Peyer's patch (tissue), 4 donors: ENCODE results near the gene C6.

ENCODE experiments used
- POLR2A ChIP-seq, 2 donors: fragments of 450-650 bp; IDR thresholded peaks; one replicate each; pipeline ENCODE4 v1.5.1; 2017; ENCODE audit warnings: antibody characterized with exemption in 2 of 2, mild to moderate bottlenecking in 2 of 2, moderate library complexity in 2 of 2
- TF ChIP-seq, protein P1 (sequence below), 6 experiments: fragments of 450-650 bp in 4 of 6; fragments of 200-600 bp in 2 of 6; sonication (generic) in 1 of 6; IDR thresholded peaks; one replicate each; pipeline ENCODE4 v1.5.1; 2017 to 2019; ENCODE audit warnings: antibody characterized with exemption in 6 of 6, mild to moderate bottlenecking in 3 of 6, moderate library complexity in 1 of 6

DNA sequence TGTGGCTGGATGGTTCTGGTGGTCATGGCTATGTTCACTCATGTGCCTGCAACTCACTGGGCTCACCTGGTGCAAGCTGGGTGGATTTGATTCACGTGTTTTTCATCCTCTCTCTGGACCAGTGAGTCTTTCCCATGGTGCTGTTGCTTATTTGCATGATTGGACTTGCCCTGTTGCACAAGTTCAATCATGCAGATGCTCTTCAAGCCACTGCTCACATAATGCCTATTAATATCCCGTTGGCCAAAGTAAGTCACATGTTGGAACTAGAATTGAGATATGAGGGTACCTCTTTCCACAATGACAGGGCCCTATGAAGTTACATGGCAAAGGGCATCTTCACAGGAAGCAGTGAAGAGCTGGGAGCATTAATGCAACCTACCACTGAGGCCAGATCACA, 115.7 kb downstream of the C6 start:
- TF ChIP-seq, protein P1, sequence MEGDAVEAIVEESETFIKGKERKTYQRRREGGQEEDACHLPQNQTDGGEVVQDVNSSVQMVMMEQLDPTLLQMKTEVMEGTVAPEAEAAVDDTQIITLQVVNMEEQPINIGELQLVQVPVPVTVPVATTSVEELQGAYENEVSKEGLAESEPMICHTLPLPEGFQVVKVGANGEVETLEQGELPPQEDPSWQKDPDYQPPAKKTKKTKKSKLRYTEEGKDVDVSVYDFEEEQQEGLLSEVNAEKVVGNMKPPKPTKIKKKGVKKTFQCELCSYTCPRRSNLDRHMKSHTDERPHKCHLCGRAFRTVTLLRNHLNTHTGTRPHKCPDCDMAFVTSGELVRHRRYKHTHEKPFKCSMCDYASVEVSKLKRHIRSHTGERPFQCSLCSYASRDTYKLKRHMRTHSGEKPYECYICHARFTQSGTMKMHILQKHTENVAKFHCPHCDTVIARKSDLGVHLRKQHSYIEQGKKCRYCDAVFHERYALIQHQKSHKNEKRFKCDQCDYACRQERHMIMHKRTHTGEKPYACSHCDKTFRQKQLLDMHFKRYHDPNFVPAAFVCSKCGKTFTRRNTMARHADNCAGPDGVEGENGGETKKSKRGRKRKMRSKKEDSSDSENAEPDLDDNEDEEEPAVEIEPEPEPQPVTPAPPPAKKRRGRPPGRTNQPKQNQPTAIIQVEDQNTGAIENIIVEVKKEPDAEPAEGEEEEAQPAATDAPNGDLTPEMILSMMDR (IDR thresholded peaks at IDR 0.05): no peak
- TF ChIP-seq POLR2A (IDR thresholded peaks at IDR 0.05): no peak
